K562 (cell line): Measurements from ENCODE around the gene OR8B8. TPM values are rescaled to one million over a fixed set of nuclear protein-coding genes. Genes with fewer than 3 reads are reported as not detected.

Experiments
- ATAC-seq: fragments of 200-7000 bp; cut with Tn5 transposase; 3 replicates; pipeline ENCODE4 v1.9.1; 2020; ENCODE audit warnings: moderate library complexity
- BruUV-seq: library from RNA; stranded (reverse); fragments of 400-500 nt; replicated peaks from 2 replicates; lab custom pipeline; 2021; lab: Mats Ljungman, UMichigan
- CTCF ChIA-PET: fragments of 300-600 bp; formaldehyde crosslinking; extraction: SDS; loops from one replicate; lab custom pipeline; 2021; ENCODE audit warnings: low intra/inter-chr PET ratio; lab: Yijun Ruan, JAX
- POLR2A ChIA-PET: fragments of 300-600, 350-650 bp; sonication (Branson Sonifier 250); formaldehyde crosslinking; extraction: SDS; loops from one replicate; lab custom pipeline; 2021; ENCODE audit warnings: antibody characterized with exemption, inconsistent platforms; lab: Yijun Ruan, JAX
- DNase-seq, 4 experiments: peaks; one replicate each; pipeline versions ENCODE4 v3.0.0 to v3.0.0-alpha.2; 2011 to 2018; ENCODE audit warnings: low spot score in 3 of 4, mixed read lengths in 3 of 4; ENCODE audit errors: extremely low read depth in 1 of 4
- FAIRE-seq: peaks from 2 replicates; lab custom pipeline; 2011; peaks lifted over from hg19 to GRCh38; lab: Jason Lieb, UNC
- H2AFZ ChIP-seq: 2 replicates; pipeline ENCODE4 v1.6.0; 2011; ENCODE audit warnings: low read depth, low read length, control low read depth, inconsistent platforms
- H3K27ac ChIP-seq: fragments of 200-600 bp; 3 replicates; pipeline ENCODE4 v1.8.0; 2011; ENCODE audit warnings: low read depth, mild to moderate bottlenecking, control low read depth, inconsistent platforms, low read length, moderate library complexity, mixed read lengths; ENCODE audit errors: extremely low read depth
- H3K27me3 ChIP-seq, 2 experiments: fragments of 300-600 bp in 1 of 2; 2 replicates in 1 of 2; 3 replicates in 1 of 2; pipeline versions ENCODE4 v1.6.0 to v1.8.0; 2011; ENCODE audit warnings: inconsistent platforms in 2 of 2, low read length in 2 of 2, mild to moderate bottlenecking in 1 of 2, mixed read lengths in 1 of 2, moderate library complexity in 1 of 2; ENCODE audit not compliant: control insufficient read depth in 2 of 2, insufficient read depth in 2 of 2
- H3K36me3 ChIP-seq: fragments of 300-600 bp; 3 replicates; pipeline ENCODE4 v1.8.0; 2011; ENCODE audit warnings: mild to moderate bottlenecking, low read length, inconsistent platforms; ENCODE audit not compliant: control insufficient read depth, insufficient read depth
- H3K4me1 ChIP-seq, 2 experiments: fragments of 200-600 bp in 1 of 2; replicated peaks in 1 of 2; 2 replicates in 1 of 2; 3 replicates in 1 of 2; pipeline versions ENCODE4 v1.5.1 to v1.8.0; 2011; ENCODE audit warnings: inconsistent platforms in 2 of 2, low read length in 2 of 2, mild to moderate bottlenecking in 1 of 2, mixed read lengths in 1 of 2, moderate library complexity in 1 of 2; ENCODE audit not compliant: control insufficient read depth in 2 of 2, insufficient read depth in 2 of 2
- H3K4me2 ChIP-seq: 2 replicates; pipeline ENCODE4 v1.6.1; 2011; ENCODE audit warnings: low read length, control low read depth, inconsistent platforms, mixed read lengths; ENCODE audit not compliant: insufficient read depth
- H3K4me3 ChIP-seq: fragments of 200-600 bp; sonication (generic), shearing (Covaris generic); 2 replicates; pipeline ENCODE4 v1.5.1; 2016; ENCODE audit warnings: control low read depth, inconsistent platforms
- H3K79me2 ChIP-seq: fragments of 200-600 bp; 3 replicates; pipeline ENCODE4 v1.8.0; 2011; ENCODE audit warnings: low read length, inconsistent platforms; ENCODE audit not compliant: control insufficient read depth, insufficient read depth
- H3K9ac ChIP-seq, 2 experiments: 2 replicates each; pipeline versions ENCODE4 v1.6.0 to v1.6.1; 2011; ENCODE audit warnings: low read depth in 2 of 2, low read length in 2 of 2, control low read depth in 1 of 2, inconsistent platforms in 1 of 2, mild to moderate bottlenecking in 1 of 2, mixed read lengths in 1 of 2; ENCODE audit not compliant: insufficient read depth in 1 of 2
- H3K9me1 ChIP-seq: one replicate; pipeline ENCODE4 v1.6.0; 2011; ENCODE audit warnings: inconsistent platforms, mild to moderate bottlenecking, low read length, moderate library complexity; ENCODE audit not compliant: control insufficient read depth, insufficient read depth
- H3K9me3 ChIP-seq: replicated peaks from 2 replicates; pipeline ENCODE4 v1.5.1; 2011; ENCODE audit warnings: low read depth, low read length, inconsistent platforms; ENCODE audit not compliant: control insufficient read depth, insufficient read depth
- H4K20me1 ChIP-seq: replicated peaks from 2 replicates; pipeline ENCODE4 v1.6.1; 2011; ENCODE audit warnings: low read length, inconsistent platforms, mixed read lengths; ENCODE audit not compliant: control insufficient read depth, insufficient read depth
- DIDO1 ChIP-seq: fragments of 450-650 bp; IDR thresholded peaks from 2 replicates; pipeline ENCODE4 v1.6.1; 2016; ENCODE audit warnings: low read depth, missing biosample characterization, missing genetic modification characterization
- FOSL1 ChIP-seq: fragments of 200-800 bp; sonication (Bioruptor generic); conservative IDR thresholded peaks from 2 replicates; pipeline ENCODE4 v1.6.1; 2016; ENCODE audit warnings: missing genetic modification characterization, missing compliant biosample characterization
- GATAD2B ChIP-seq: fragments of 450-650 bp; IDR thresholded peaks from 2 replicates; pipeline ENCODE4 v1.6.1; 2017; ENCODE audit warnings: mild to moderate bottlenecking, borderline replicate concordance
- IRF1 ChIP-seq: sonication (generic); formaldehyde crosslinking; IDR thresholded peaks from 2 replicates; pipeline ENCODE4 v1.8.0; 2022; ENCODE audit warnings: missing genetic modification reagents, mild to moderate bottlenecking, borderline replicate concordance
- MYC ChIP-seq, 2 experiments: fragments of 250-450 bp in 1 of 2; sonication (Bioruptor Pico) in 1 of 2; IDR thresholded peaks; 2 replicates each; pipeline versions ENCODE4 v1.5.1 to v1.6.1; 2012 to 2021; ENCODE audit warnings: low read depth in 2 of 2, borderline replicate concordance in 1 of 2, improper control_type of control experiment in 1 of 2, low read length in 1 of 2, mild to moderate bottlenecking in 1 of 2, moderate library complexity in 1 of 2
- THAP12 ChIP-seq: fragments of 250-450 bp; sonication (Bioruptor Pico); IDR thresholded peaks from 2 replicates; pipeline ENCODE4 v1.9.0; 2021; ENCODE audit warnings: mild to moderate bottlenecking, inconsistent platforms
- ZNF175 ChIP-seq: fragments of 200-800 bp; sonication (Bioruptor generic); IDR thresholded peaks from 2 replicates; pipeline ENCODE4 v1.6.1; 2016; ENCODE audit warnings: low read depth, mild to moderate bottlenecking, missing genetic modification characterization, missing compliant biosample characterization
- ZNF695 ChIP-seq: fragments of 450-650 bp; formaldehyde crosslinking; IDR thresholded peaks from 2 replicates; pipeline ENCODE4 v1.4.0; 2020; ENCODE audit warnings: mild to moderate bottlenecking, moderate library complexity
- WGBS: fragments of 100-300 bp; shearing (Covaris generic); methylation state at CpG from one replicate; pipeline ENCODE4 v1.1.6; 2016; ENCODE audit warnings: low coverage, mixed read lengths; ENCODE audit not compliant: insufficient coverage; ENCODE audit errors: missing lambda C conversion rate; 5-methylcytosine and 5-hydroxymethylcytosine counted together
- in situ Hi-C: fragments of 300-500 bp; cut with MboI; formaldehyde crosslinking; loops from 4 replicates; pipeline ENCODE4 v1.15.0; 2018; ENCODE audit warnings: inconsistent platforms, mixed read lengths
- intact Hi-C: fragments of 100-400 bp; cut with micrococcal nuclease; formaldehyde crosslinking; loops from 2 replicates; pipeline ENCODE4 v1.14.2; 2022
- polyA plus RNA-seq, 8 experiments: library from polyadenylated mRNA; depleted of rRNA in 4 of 8; stranded (reverse) in 5 of 8; unstranded in 3 of 8; fragments of >200 nt; fragmentation: Nextera tagmentation in 2 of 8; fragmentation: Illumina TruSeq in 1 of 8; extraction: Ambion mirVana in 2 of 8; extraction: Trizol in 1 of 8; gene quantifications; 2 replicates each; pipeline versions ENCODE4 v1.2.1 to v1.2.3, GENCODE V29; 2011 to 2014; ENCODE audit warnings: inconsistent platforms in 1 of 8, missing spikeins in 1 of 8
- total RNA-seq, 7 experiments: library from RNA; depleted of rRNA in 6 of 7; stranded (reverse); fragments of >200 nt in 6 of 7; fragmentation: Illumina TruSeq in 2 of 7; extraction: Trizol in 2 of 7; gene quantifications; 2 replicates each; pipeline versions ENCODE4 v1.2.1 to v1.2.3, GENCODE V29; 2011 to 2021; ENCODE audit warnings: low replicate concordance in 1 of 7
- TF ChIP-seq, protein P1 (sequence below), 3 experiments: fragments of 200-800 bp in 1 of 3; fragments of 250-450 bp in 1 of 3; fragments of 450-650 bp in 1 of 3; sonication (Bioruptor Pico) in 1 of 3; sonication (Bioruptor generic) in 1 of 3; formaldehyde crosslinking in 1 of 3; IDR thresholded peaks; 2 replicates each; pipeline versions ENCODE4 v1.6.1 to v1.8.0; 2016 to 2022; ENCODE audit warnings: mild to moderate bottlenecking in 2 of 3, missing genetic modification characterization in 2 of 3, missing compliant biosample characterization in 1 of 3, moderate library complexity in 1 of 3

Gene OR8B8
- total and polyA plus RNA-seq, 9 of the 15 experiments (the other 6 are each of a cell fraction or from before 2014, with no cell fraction given): 0.18 TPM; not detected in 8

GRCh38 chr11:124454552-124454951 is 9.1 kb upstream of the OR8B8 start:
- Histone ChIP-seq H3K4me1 (no peaks in the 10 kb centered on the region), H3K9ac (no peak overlapping the region), H3K4me2 (no peak overlapping the region), H3K27ac (no peak overlapping the region), H3K79me2 (no peaks in the 10 kb centered on the region), H3K36me3 (no peaks in the 10 kb centered on the region), H3K9me3 (no peaks in the 10 kb centered on the region), H2AFZ (no peak overlapping the region), H4K20me1 (no peaks in the 10 kb centered on the region), H3K27me3 (no peaks in the 10 kb centered on the region), H3K4me3 (no peak overlapping the region), H3K9me1 (no peaks in the 10 kb centered on the region)
- no peak for FAIRE-seq
- no TSS peak for BruUV-seq
- POLR2A ChIA-PET: interaction anchor here (0.5 to 0.6 kb wide), 2 partner anchors 208 to 243 kb away, joined by 3 read pairs; no protein-coding TSS in a partner anchor
- intact Hi-C loops (no loop called here), in situ Hi-C loops (no loop called here)
- CTCF ChIA-PET: no interaction called here
- ATAC-seq: no peak
- WGBS: 7% methylated on average over 2 of the region's 2 CpGs
- DNase-seq: no peak
- TF ChIP-seq GATAD2B (no peak), ZNF695 (no peak), MYC (IDR thresholded peaks at IDR 0.05; ENCODE audit: low read depth, low read length) (no peak), MYC (CRISPR knock-in tag; IDR thresholded peaks at IDR 0.05; ENCODE audit: borderline replicate concordance, low read depth) (no peak), DIDO1 (no peak), THAP12 (no peak), FOSL1 (tag) (no peak), ZNF175 (CRISPR knock-in tag) (no peak), IRF1 (CRISPR knock-in tag) (no peak)
- TF ChIP-seq, protein P1, sequence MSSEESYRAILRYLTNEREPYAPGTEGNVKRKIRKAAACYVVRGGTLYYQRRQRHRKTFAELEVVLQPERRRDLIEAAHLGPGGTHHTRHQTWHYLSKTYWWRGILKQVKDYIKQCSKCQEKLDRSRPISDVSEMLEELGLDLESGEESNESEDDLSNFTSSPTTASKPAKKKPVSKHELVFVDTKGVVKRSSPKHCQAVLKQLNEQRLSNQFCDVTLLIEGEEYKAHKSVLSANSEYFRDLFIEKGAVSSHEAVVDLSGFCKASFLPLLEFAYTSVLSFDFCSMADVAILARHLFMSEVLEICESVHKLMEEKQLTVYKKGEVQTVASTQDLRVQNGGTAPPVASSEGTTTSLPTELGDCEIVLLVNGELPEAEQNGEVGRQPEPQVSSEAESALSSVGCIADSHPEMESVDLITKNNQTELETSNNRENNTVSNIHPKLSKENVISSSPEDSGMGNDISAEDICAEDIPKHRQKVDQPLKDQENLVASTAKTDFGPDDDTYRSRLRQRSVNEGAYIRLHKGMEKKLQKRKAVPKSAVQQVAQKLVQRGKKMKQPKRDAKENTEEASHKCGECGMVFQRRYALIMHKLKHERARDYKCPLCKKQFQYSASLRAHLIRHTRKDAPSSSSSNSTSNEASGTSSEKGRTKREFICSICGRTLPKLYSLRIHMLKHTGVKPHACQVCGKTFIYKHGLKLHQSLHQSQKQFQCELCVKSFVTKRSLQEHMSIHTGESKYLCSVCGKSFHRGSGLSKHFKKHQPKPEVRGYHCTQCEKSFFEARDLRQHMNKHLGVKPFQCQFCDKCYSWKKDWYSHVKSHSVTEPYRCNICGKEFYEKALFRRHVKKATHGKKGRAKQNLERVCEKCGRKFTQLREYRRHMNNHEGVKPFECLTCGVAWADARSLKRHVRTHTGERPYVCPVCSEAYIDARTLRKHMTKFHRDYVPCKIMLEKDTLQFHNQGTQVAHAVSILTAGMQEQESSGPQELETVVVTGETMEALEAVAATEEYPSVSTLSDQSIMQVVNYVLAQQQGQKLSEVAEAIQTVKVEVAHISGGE (CRISPR knock-in tag; IDR thresholded peaks at IDR 0.05): no peak
